ENCODE data around the gene NR6A1.
"Not testable (repeated sequence)": the region's sequence is repeated elsewhere in the genome, so short reads cannot be mapped to it uniquely, and the experiment has no call there.

DNA sequence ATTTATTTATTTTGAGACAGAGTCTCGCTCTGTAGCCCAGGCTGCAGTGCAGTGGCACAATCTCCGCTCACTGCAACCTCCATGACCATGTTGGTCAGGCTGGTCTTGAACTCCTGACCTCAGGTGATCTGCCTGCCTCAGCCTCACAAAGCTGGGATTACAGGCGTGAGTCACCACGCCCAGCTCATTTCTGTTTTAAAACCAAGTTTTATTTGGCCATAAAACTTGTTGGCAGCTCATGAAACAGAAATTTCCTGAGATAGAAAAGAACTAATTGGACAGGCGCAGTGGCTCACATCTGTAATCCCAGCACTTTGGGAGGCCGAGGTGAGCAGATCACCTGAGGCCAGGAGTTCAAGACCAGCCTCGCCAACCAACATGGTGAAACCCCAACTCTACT is 155.3 kb downstream of the NR6A1 start:
- not testable (repeated sequence) for TF ChIP-seq POLR2AphosphoS5, CTCF, POLR2A (IDR thresholded peaks at IDR 0.05)
